Stimulated activated CD4-positive, alpha-beta T cell treated with anti-CD3 and anti-CD28 coated beads, Interleukin-12 subunit alpha, Interleukin-12 subunit beta, amount 100 ng/mL, for 4 hours (primary cell): ENCODE data around the gene MED16.
A peak's percentile ranks its signal among the peaks of the same experiment; 100 is the strongest.

Source experiments
- DNase-seq: peaks from one replicate; pipeline ENCODE4 v3.0.0-alpha.2; 2020

The MED16 gene

GRCh38 chr19:892894-893689, at the start of gene MED16, which contains the start of gene RNU6-9:
MED16 (minus strand) TSS chr19:893187; CDS start chr19:891131, 2,056 bp downstream.
RNU6-9 (plus strand) TSS chr19:893484.
- peak; percentile 83 for DNase-seq

GRCh38 chr19:942133-942645, 49.2 kb upstream of the MED16 start:
- DNase-seq: no peak

GRCh38 chr19:941292-942132, 48.5 kb upstream of the MED16 start:
- DNase-seq: no peak

GRCh38 chr19:940591-941291, 47.8 kb upstream of the MED16 start:
- DNase-seq: peak; percentile 61

- no peak for DNase-seq
These were observed 46.9 kb upstream of the MED16 start for GRCh38 chr19:939922-940321.

- DNase-seq: no peak
These were observed 46.5 kb upstream of the MED16 start for GRCh38 chr19:939439-939838.

GRCh38 chr19:938233-938923, 45.4 kb upstream of the MED16 start:
- DNase-seq: no peak

GRCh38 chr19:937259-937694, 44.3 kb upstream of the MED16 start:
- no peak for DNase-seq

GRCh38 chr19:936175-936546, 43.2 kb upstream of the MED16 start:
- no peak for DNase-seq

- DNase-seq: no peak
These were observed 42.0 kb upstream of the MED16 start for GRCh38 chr19:934865-935479.

- no peak for DNase-seq
These were observed 41.3 kb upstream of the MED16 start for GRCh38 chr19:934197-934840.

GRCh38 chr19:933553-933882, 40.5 kb upstream of the MED16 start:
- DNase-seq: no peak

GRCh38 chr19:932648-933552, 39.9 kb upstream of the MED16 start:
- DNase-seq: no peak

- DNase-seq: no peak
These were observed 39.1 kb upstream of the MED16 start for GRCh38 chr19:931860-932647.

GRCh38 chr19:929891-930258, 36.9 kb upstream of the MED16 start:
- no peak for DNase-seq

GRCh38 chr19:929203-929890, 36.4 kb upstream of the MED16 start:
- no peak for DNase-seq

GRCh38 chr19:928471-929202, 35.6 kb upstream of the MED16 start:
- DNase-seq: no peak

- no peak for DNase-seq
These were observed 34.9 kb upstream of the MED16 start for GRCh38 chr19:927780-928401.
